Mucosa of stomach (tissue), 1 donor: ENCODE results near the gene CCDC57.

Experiments used
- H3K27me3 ChIP-seq: one replicate; pipeline ENCODE4 v1.7.0; 2013; ENCODE audit warnings: mild to moderate bottlenecking, low read length; ENCODE audit not compliant: control insufficient read depth, insufficient read depth
- H3K36me3 ChIP-seq: one replicate; pipeline ENCODE4 v1.7.0; 2013; ENCODE audit warnings: low read length; ENCODE audit not compliant: control insufficient read depth, insufficient read depth
- H3K4me1 ChIP-seq: one replicate; pipeline ENCODE4 v1.7.0; 2013; ENCODE audit warnings: mild to moderate bottlenecking, low read length; ENCODE audit not compliant: control insufficient read depth, insufficient read depth
- H3K4me3 ChIP-seq: one replicate; pipeline ENCODE4 v1.7.0; 2013; ENCODE audit warnings: low read length
- H3K9ac ChIP-seq: one replicate; pipeline ENCODE4 v1.7.0; 2013; ENCODE audit warnings: mild to moderate bottlenecking, low read length, moderate library complexity
- H3K9me3 ChIP-seq: one replicate; pipeline ENCODE4 v1.7.0; 2013; ENCODE audit warnings: mild to moderate bottlenecking, low read length, moderate library complexity; ENCODE audit not compliant: control insufficient read depth
- donor health status: Pancreatic carcinoma.

Gene CCDC57

GRCh38 chr17:82085931-82086764 is 126.5 kb downstream of the CCDC57 start:
- Histone ChIP-seq H3K9ac (no peak overlapping the region), H3K36me3 (peaks cover 33% of the 10 kb centered on the region), H3K4me3 (no peak overlapping the region), H3K9me3 (no peaks in the 10 kb centered on the region), H3K27me3 (no peaks in the 10 kb centered on the region), H3K4me1 (no peaks in the 10 kb centered on the region)

- Histone ChIP-seq H3K4me3 (no peak overlapping the region), H3K9me3 (no peaks in the 10 kb centered on the region), H3K4me1 (no peaks in the 10 kb centered on the region), H3K36me3 (peaks cover 29% of the 10 kb centered on the region), H3K27me3 (no peaks in the 10 kb centered on the region), H3K9ac (no peak overlapping the region)
Measured at GRCh38 chr17:82085031-82085861, 127.4 kb downstream of the CCDC57 start.

GRCh38 chr17:82084373-82085030 is 128.1 kb downstream of the CCDC57 start:
- Histone ChIP-seq H3K9me3 (no peaks in the 10 kb centered on the region), H3K27me3 (no peaks in the 10 kb centered on the region), H3K9ac (no peak overlapping the region), H3K36me3 (peaks cover 27% of the 10 kb centered on the region), H3K4me3 (no peak overlapping the region), H3K4me1 (no peaks in the 10 kb centered on the region)

- H3K27me3 ChIP-seq, result no peaks in the 10 kb centered on the region
- H3K9me3 ChIP-seq, result no peaks in the 10 kb centered on the region
- H3K4me3 ChIP-seq, result no peak overlapping the region
- H3K9ac ChIP-seq, result no peak overlapping the region
- H3K4me1 ChIP-seq, result no peaks in the 10 kb centered on the region
- H3K36me3 ChIP-seq, result peaks cover 20% of the 10 kb centered on the region
Measured at GRCh38 chr17:82083533-82084359, 128.9 kb downstream of the CCDC57 start.

- peaks cover 13% of the 10 kb centered on the region for H3K36me3 ChIP-seq
- no peak overlapping the region for H3K9ac ChIP-seq
- no peaks in the 10 kb centered on the region for H3K9me3 ChIP-seq
- H3K4me1 ChIP-seq, result no peaks in the 10 kb centered on the region
- H3K27me3 ChIP-seq, result no peaks in the 10 kb centered on the region
- no peak overlapping the region for H3K4me3 ChIP-seq
Measured at GRCh38 chr17:82083009-82083408, 129.6 kb downstream of the CCDC57 start.

GRCh38 chr17:82082456-82082855 is 130.2 kb downstream of the CCDC57 start:
- H3K9me3 ChIP-seq, result no peaks in the 10 kb centered on the region
- no peak overlapping the region for H3K4me3 ChIP-seq
- peaks cover 8% of the 10 kb centered on the region for H3K36me3 ChIP-seq
- H3K9ac ChIP-seq, result no peak overlapping the region
- no peaks in the 10 kb centered on the region for H3K4me1 ChIP-seq
- no peaks in the 10 kb centered on the region for H3K27me3 ChIP-seq

- peaks cover 5% of the 10 kb centered on the region for H3K36me3 ChIP-seq
- H3K4me3 ChIP-seq, result no peak overlapping the region
- no peaks in the 10 kb centered on the region for H3K4me1 ChIP-seq
- no peaks in the 10 kb centered on the region for H3K9me3 ChIP-seq
- H3K9ac ChIP-seq, result no peak overlapping the region
- no peaks in the 10 kb centered on the region for H3K27me3 ChIP-seq
Measured at GRCh38 chr17:82081966-82082365, 130.7 kb downstream of the CCDC57 start.

GRCh38 chr17:82081546-82081945 is 131.1 kb downstream of the CCDC57 start:
- Histone ChIP-seq H3K36me3 (peaks cover 5% of the 10 kb centered on the region), H3K27me3 (no peaks in the 10 kb centered on the region)

GRCh38 chr17:82080789-82081464 is 131.7 kb downstream of the CCDC57 start:
- Histone ChIP-seq H3K4me1 (no peaks in the 10 kb centered on the region), H3K9ac (no peak overlapping the region), H3K4me3 (no peak overlapping the region), H3K27me3 (no peaks in the 10 kb centered on the region), H3K36me3 (peaks cover 5% of the 10 kb centered on the region), H3K9me3 (no peaks in the 10 kb centered on the region)

More at GRCh38 chr17:82081546-82081945, 131.1 kb downstream of the CCDC57 start:
- no peak overlapping the region for H3K4me3 ChIP-seq
- H3K9ac ChIP-seq, result no peak overlapping the region
- H3K4me1 ChIP-seq, result no peaks in the 10 kb centered on the region
- no peaks in the 10 kb centered on the region for H3K9me3 ChIP-seq

GRCh38 chr17:82080048-82080788 is 132.4 kb downstream of the CCDC57 start:
- Histone ChIP-seq H3K9ac (no peak overlapping the region), H3K4me3 (no peak overlapping the region), H3K27me3 (no peaks in the 10 kb centered on the region), H3K9me3 (no peaks in the 10 kb centered on the region), H3K4me1 (no peaks in the 10 kb centered on the region), H3K36me3 (peaks cover 5% of the 10 kb centered on the region)
